CD14-positive monocyte (primary cell): ENCODE results near the gene RSPH4A. TPM values are rescaled to one million over a fixed set of nuclear protein-coding genes. Genes with fewer than 3 reads are reported as not detected.

Experiments
- DNase-seq, 3 donors: peaks; one replicate each; pipeline ENCODE4 v3.0.0-alpha.2; 2011 to 2022
- H2AFZ ChIP-seq: 2 replicates; pipeline ENCODE4 v1.6.0; 2012; ENCODE audit warnings: mild to moderate bottlenecking, low read depth, low read length, inconsistent platforms; ENCODE audit not compliant: insufficient read depth, poor library complexity, severe bottlenecking
- H3K27ac ChIP-seq, 2 donors: 1 replicate in 1 of 2; 2 replicates in 1 of 2; pipeline ENCODE4 v1.5.1; 2012 to 2013; ENCODE audit warnings: low read length in 2 of 2, control low read depth in 1 of 2, inconsistent platforms in 1 of 2, low read depth in 1 of 2, mild to moderate bottlenecking in 1 of 2
- H3K27me3 ChIP-seq, 2 donors: one replicate each; pipeline versions ENCODE4 v1.6.0 to v1.6.1; 2011 to 2013; ENCODE audit warnings: low read length in 2 of 2; ENCODE audit not compliant: control insufficient read depth in 2 of 2, insufficient read depth in 2 of 2
- H3K36me3 ChIP-seq, 2 donors: replicated peaks in 1 of 2; 1 replicate in 1 of 2; 2 replicates in 1 of 2; pipeline versions ENCODE4 v1.5.1 to v1.6.1; 2012 to 2013; ENCODE audit warnings: low read length in 2 of 2, control low read depth in 1 of 2, inconsistent platforms in 1 of 2, mild to moderate bottlenecking in 1 of 2; ENCODE audit not compliant: insufficient read depth in 2 of 2, control insufficient read depth in 1 of 2
- H3K4me1 ChIP-seq, 2 donors: 1 replicate in 1 of 2; 2 replicates in 1 of 2; pipeline versions ENCODE4 v1.5.1 to v1.6.1; 2012 to 2013; ENCODE audit warnings: low read length in 2 of 2, control low read depth in 1 of 2, inconsistent platforms in 1 of 2, mild to moderate bottlenecking in 1 of 2, moderate library complexity in 1 of 2; ENCODE audit not compliant: insufficient read depth in 2 of 2, control insufficient read depth in 1 of 2
- H3K4me2 ChIP-seq: replicated peaks from 2 replicates; pipeline ENCODE3; 2012; ENCODE audit warnings: low read length, moderate library complexity, mild to moderate bottlenecking; ENCODE audit not compliant: poor library complexity, severe bottlenecking; ENCODE audit errors: extremely low read depth
- H3K4me3 ChIP-seq, 3 experiments: fragments of 200-600 bp in 1 of 3; sonication (generic) in 1 of 3; replicated peaks in 1 of 3; 1 replicate in 2 of 3; 2 replicates in 1 of 3; pipeline ENCODE4 v1.5.1; 2011 to 2013; ENCODE audit warnings: low read length in 3 of 3, mild to moderate bottlenecking in 3 of 3, control low read depth in 2 of 3, low read depth in 2 of 3, inconsistent platforms in 1 of 3, moderate library complexity in 1 of 3
- H3K79me2 ChIP-seq: 2 replicates; pipeline ENCODE4 v1.6.0; 2012; ENCODE audit warnings: mild to moderate bottlenecking, control low read depth, inconsistent platforms, low read length, moderate library complexity; ENCODE audit not compliant: insufficient read depth
- H3K9ac ChIP-seq: 2 replicates; pipeline ENCODE4 v1.6.0; 2017; ENCODE audit warnings: low read length, mild to moderate bottlenecking; ENCODE audit not compliant: insufficient read depth, poor library complexity, severe bottlenecking
- H3K9me3 ChIP-seq, 2 donors: replicated peaks in 1 of 2; 1 replicate in 1 of 2; 2 replicates in 1 of 2; pipeline versions ENCODE4 v1.5.1 to v1.6.1; 2012 to 2013; ENCODE audit warnings: low read length in 2 of 2, control low read depth in 1 of 2; ENCODE audit not compliant: control insufficient read depth in 1 of 2, insufficient read depth in 1 of 2
- H4K20me1 ChIP-seq: 2 replicates; pipeline ENCODE4 v1.6.0; 2012; ENCODE audit warnings: mild to moderate bottlenecking, low read length, control low read depth, moderate library complexity; ENCODE audit not compliant: insufficient read depth
- H3K27ac Mint-ChIP-seq, 7 donors: one replicate each; pipeline ENCODE4 v1.8.0; 2020; ENCODE audit warnings: mild to moderate bottlenecking in 7 of 7, mixed read lengths in 7 of 7, moderate library complexity in 6 of 7, inconsistent platforms in 2 of 7
- H3K27me3 Mint-ChIP-seq, 3 donors: one replicate each; pipeline ENCODE4 v1.8.0; 2021 to 2022; ENCODE audit warnings: low read depth in 3 of 3, mild to moderate bottlenecking in 3 of 3, mixed read lengths in 3 of 3, moderate library complexity in 3 of 3, inconsistent platforms in 1 of 3
- H3K36me3 Mint-ChIP-seq, 2 donors: one replicate each; pipeline ENCODE4 v1.8.0; 2020; ENCODE audit warnings: mixed read lengths in 2 of 2, inconsistent platforms in 1 of 2, mild to moderate bottlenecking in 1 of 2
- H3K4me1 Mint-ChIP-seq: one replicate; pipeline ENCODE4 v1.8.0; 2020; ENCODE audit warnings: mild to moderate bottlenecking, mixed read lengths
- H3K4me3 Mint-ChIP-seq, 2 donors: one replicate each; pipeline ENCODE4 v1.8.0; 2020; ENCODE audit warnings: mild to moderate bottlenecking in 2 of 2, mixed read lengths in 2 of 2, moderate library complexity in 1 of 2
- H3K9me3 Mint-ChIP-seq, 7 donors: one replicate each; pipeline ENCODE4 v1.8.0; 2020 to 2022; ENCODE audit warnings: mixed read lengths in 7 of 7, mild to moderate bottlenecking in 6 of 7, moderate library complexity in 6 of 7, inconsistent platforms in 2 of 7
- WGBS: methylation state at CpG from one replicate; pipeline ENCODE4 v1.1.5; 2013; ENCODE audit warnings: missing lambda C conversion rate; ENCODE audit not compliant: insufficient coverage; 5-methylcytosine and 5-hydroxymethylcytosine counted together
- intact Hi-C, 2 donors: fragments of 100-400 bp; cut with micrococcal nuclease; formaldehyde crosslinking; loops; one replicate each; pipeline versions ENCODE4 v1.15.0 to v1.15.1; 2023
- polyA plus RNA-seq, 3 donors: library from polyadenylated mRNA; depleted of rRNA in 1 of 3; unstranded in 2 of 3; stranded (reverse) in 1 of 3; fragments of 300-500 nt in 2 of 3; fragments of >200 nt in 1 of 3; fragmentation: Illumina TruSeq in 2 of 3; gene quantifications; 1 replicate in 2 of 3; 2 replicates in 1 of 3; pipeline ENCODE4 v1.2.3, GENCODE V29; 2012 to 2021
- TF ChIP-seq, protein P1 (sequence below): fragments of 200-600 bp; IDR thresholded peaks from one replicate; pipeline ENCODE4 v1.8.0; 2022; ENCODE audit warnings: antibody characterized with exemption, mild to moderate bottlenecking

Gene RSPH4A
- polyA plus RNA-seq, 3 donors = 0.15 TPM; not detected in 2

DNA sequence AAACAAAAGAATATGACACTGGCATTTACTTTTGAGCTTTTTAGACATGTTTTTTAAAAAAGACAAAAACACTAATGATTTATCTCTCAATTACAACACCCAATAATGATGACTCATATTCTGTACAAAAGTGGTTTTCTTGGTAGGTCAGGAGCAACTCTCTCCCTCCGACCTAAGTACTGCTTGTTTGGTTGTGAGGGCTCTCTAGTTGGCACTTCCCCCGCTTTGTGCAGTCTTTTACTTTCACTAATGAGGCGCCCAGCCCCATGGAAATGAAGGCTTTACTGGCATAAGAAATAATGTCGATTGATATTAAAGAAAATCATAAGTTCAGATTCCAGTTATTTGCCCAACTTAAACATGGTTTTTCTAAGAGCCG, 66.0 kb downstream of the RSPH4A start:
- Histone ChIP-seq H3K36me3 (no peaks in the 10 kb centered on the region), H4K20me1 (no peaks in the 10 kb centered on the region), H3K9me3 (no peaks in the 10 kb centered on the region), H3K27ac (peak overlapping the region in 1 of 2 donors; percentile 40), H3K4me3 (peak overlapping the region; percentile 1 to 90 (median 62)), H3K4me1 (peaks cover 21 to 24% of the 10 kb centered on the region in 2 donors), H2AFZ (peak overlapping the region; percentile 46), H3K4me2 (peak overlapping the region; percentile 89), H3K27me3 (no peaks in the 10 kb centered on the region), H3K79me2 (peaks cover 24% of the 10 kb centered on the region), H3K9ac (no peak overlapping the region)
- Mint-ChIP-seq H3K9me3 (peaks cover 0 to 2% (median 0%) of the 10 kb centered on the region in 7 donors), H3K27me3 (peaks cover 0 to 4% (median 2%) of the 10 kb centered on the region in 3 donors), H3K4me1 (peaks cover 33% of the 10 kb centered on the region), H3K4me3 (peak overlapping the region; percentile 81 to 87), H3K36me3 (peaks cover 11 to 13% of the 10 kb centered on the region in 2 donors), H3K27ac (peak overlapping the region; percentile 23 to 89 (median 82))
- no CpG with 5 or more reads among the region's 5 CpGs for WGBS
- DNase-seq = peak; percentile 34 to 61 (median 56)
- intact Hi-C loops = no loop called here
- TF ChIP-seq, protein P1, sequence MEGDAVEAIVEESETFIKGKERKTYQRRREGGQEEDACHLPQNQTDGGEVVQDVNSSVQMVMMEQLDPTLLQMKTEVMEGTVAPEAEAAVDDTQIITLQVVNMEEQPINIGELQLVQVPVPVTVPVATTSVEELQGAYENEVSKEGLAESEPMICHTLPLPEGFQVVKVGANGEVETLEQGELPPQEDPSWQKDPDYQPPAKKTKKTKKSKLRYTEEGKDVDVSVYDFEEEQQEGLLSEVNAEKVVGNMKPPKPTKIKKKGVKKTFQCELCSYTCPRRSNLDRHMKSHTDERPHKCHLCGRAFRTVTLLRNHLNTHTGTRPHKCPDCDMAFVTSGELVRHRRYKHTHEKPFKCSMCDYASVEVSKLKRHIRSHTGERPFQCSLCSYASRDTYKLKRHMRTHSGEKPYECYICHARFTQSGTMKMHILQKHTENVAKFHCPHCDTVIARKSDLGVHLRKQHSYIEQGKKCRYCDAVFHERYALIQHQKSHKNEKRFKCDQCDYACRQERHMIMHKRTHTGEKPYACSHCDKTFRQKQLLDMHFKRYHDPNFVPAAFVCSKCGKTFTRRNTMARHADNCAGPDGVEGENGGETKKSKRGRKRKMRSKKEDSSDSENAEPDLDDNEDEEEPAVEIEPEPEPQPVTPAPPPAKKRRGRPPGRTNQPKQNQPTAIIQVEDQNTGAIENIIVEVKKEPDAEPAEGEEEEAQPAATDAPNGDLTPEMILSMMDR = no peak

Other genes starting within 250 kb of the RSPH4A start
- gene DSE, start 245.5 kb upstream of the RSPH4A start, polyA plus RNA-seq = 10 to 100 TPM; 14.6 to 36.5 (median 28.4) TPM
- gene CALHM6, start 155.1 kb upstream of the RSPH4A start, polyA plus RNA-seq = 100 to 1,000 TPM in 2 of 3 donors, 10 to 100 TPM in 1; 47.7 to 367 (median 261) TPM
- gene CALHM5, start 104.8 kb upstream of the RSPH4A start, polyA plus RNA-seq = under 1 TPM in 1 of 3 donors, not detected in 2; 0.01 TPM
- gene TRAPPC3L, start 70.8 kb upstream of the RSPH4A start, polyA plus RNA-seq = under 1 TPM in 1 of 3 donors, not detected in 2; 0.17 TPM
- gene CALHM4, start 62.7 kb upstream of the RSPH4A start, polyA plus RNA-seq = not detected
- 10 to 100 TPM; 11.8 to 45.5 (median 34.7) TPM for gene RWDD1, start 45.0 kb upstream of the RSPH4A start, polyA plus RNA-seq
- 1 to 10 TPM; 3.8 to 9.4 (median 5.1) TPM for gene ZUP1, start 52.3 kb downstream of the RSPH4A start, polyA plus RNA-seq
- gene KPNA5, start 64.7 kb downstream of the RSPH4A start, polyA plus RNA-seq = 1 to 10 TPM; 1.7 to 2.9 (median 2.3) TPM
- not detected for gene FAM162B, start 149.2 kb downstream of the RSPH4A start, polyA plus RNA-seq
- gene GPRC6A, start 212.6 kb downstream of the RSPH4A start, polyA plus RNA-seq = not detected